Measurements from ENCODE around the gene NSMCE3. TPM values are rescaled to one million over a fixed set of nuclear protein-coding genes. Genes with fewer than 3 reads are reported as not detected.
"Not testable (repeated sequence)": the region's sequence is repeated elsewhere in the genome, so short reads cannot be mapped to it uniquely, and the experiment has no call there.

Gene NSMCE3
- polyA plus RNA-seq, 3 donors from 2014 or later = 22.3 to 32.3 (median 27.9) TPM

GRCh38 chr15:29260896-29261295 is 8.7 kb downstream of the NSMCE3 start:
- Mint-ChIP-seq H3K4me3 (no peak overlapping the region), H3K4me1 (peaks cover 3 to 4% of the 10 kb centered on the region in 2 donors), H3K36me3 (no peaks in the 10 kb centered on the region), H3K27me3 (ENCODE audit: low read depth in 3 of 3) (peaks cover 0 to 3% (median 0%) of the 10 kb centered on the region in 3 donors), H3K27ac (peak overlapping the region in 1 of 6 donors; percentile 21), H3K9me3 (no peaks in the 10 kb centered on the region)
- DNase-seq = no peak

DNA sequence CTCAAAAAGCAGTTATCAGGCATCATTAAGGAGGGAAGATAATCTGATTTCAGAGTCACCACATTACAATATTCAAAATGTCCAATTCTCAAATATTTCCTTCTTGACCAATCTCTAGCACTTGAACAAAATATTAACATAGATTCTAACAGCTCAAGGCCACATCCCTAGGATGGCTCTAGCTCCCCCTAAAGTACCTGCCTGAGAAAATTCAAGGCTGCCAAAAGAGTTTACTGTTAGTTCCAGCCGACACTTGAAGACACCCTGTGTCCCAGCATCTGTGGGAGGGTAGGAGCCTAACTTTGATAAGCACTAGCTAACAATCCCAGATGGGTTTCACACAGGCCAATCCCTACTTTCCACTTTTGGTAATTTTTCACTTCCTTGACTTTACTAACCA is 10.4 kb downstream of the NSMCE3 start:
- no peak overlapping the region for H3K27ac Mint-ChIP-seq
- H3K27me3 Mint-ChIP-seq (ENCODE audit: low read depth in 3 of 3) = peaks cover 0 to 3% (median 2%) of the 10 kb centered on the region in 3 donors
- H3K36me3 Mint-ChIP-seq = no peaks in the 10 kb centered on the region
- H3K4me1 Mint-ChIP-seq = no peaks in the 10 kb centered on the region
- H3K9me3 Mint-ChIP-seq = no peaks in the 10 kb centered on the region
- DNase-seq = no peak
- no peak overlapping the region for H3K4me3 Mint-ChIP-seq

DNA sequence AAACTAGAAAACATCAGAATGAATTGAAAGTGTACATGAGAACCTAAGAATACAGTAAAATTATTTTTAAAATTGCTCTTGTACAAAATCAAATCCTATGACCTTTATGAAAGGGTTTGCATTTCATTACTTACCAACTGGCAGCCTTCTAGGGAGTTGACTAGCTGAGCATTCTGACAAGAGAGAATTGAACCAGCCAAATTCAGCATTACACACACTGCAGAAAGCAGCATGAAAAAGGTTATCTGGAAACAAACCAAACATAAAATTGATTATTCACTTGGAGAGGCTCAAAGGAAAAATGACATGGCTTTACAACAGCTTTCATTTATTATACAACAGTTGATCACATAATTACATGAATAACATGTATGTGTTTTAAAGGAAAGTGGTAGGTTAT is 17.4 kb downstream of the NSMCE3 start:
- no peaks in the 10 kb centered on the region for H3K9me3 Mint-ChIP-seq
- no peaks in the 10 kb centered on the region for H3K36me3 Mint-ChIP-seq
- H3K27me3 Mint-ChIP-seq (ENCODE audit: low read depth in 3 of 3) = peaks cover 2 to 6% (median 5%) of the 10 kb centered on the region in 3 donors
- H3K4me3 Mint-ChIP-seq = no peak overlapping the region
- no peaks in the 10 kb centered on the region for H3K4me1 Mint-ChIP-seq
- H3K27ac Mint-ChIP-seq = no peak overlapping the region
- no peak for DNase-seq

GRCh38 chr15:29244544-29244943 is 25.1 kb downstream of the NSMCE3 start:
- Mint-ChIP-seq H3K4me1 (no peaks in the 10 kb centered on the region), H3K4me3 (no peak overlapping the region), H3K9me3 (no peaks in the 10 kb centered on the region), H3K36me3 (no peaks in the 10 kb centered on the region), H3K27me3 (ENCODE audit: low read depth in 3 of 3) (peaks cover 0 to 13% (median 5%) of the 10 kb centered on the region in 3 donors), H3K27ac (no peak overlapping the region)
- no peak for DNase-seq

- Mint-ChIP-seq H3K27ac (no peak overlapping the region), H3K4me3 (no peak overlapping the region), H3K9me3 (no peaks in the 10 kb centered on the region), H3K4me1 (no peaks in the 10 kb centered on the region), H3K27me3 (ENCODE audit: low read depth in 3 of 3) (peaks cover 0 to 13% (median 5%) of the 10 kb centered on the region in 3 donors), H3K36me3 (no peaks in the 10 kb centered on the region)
- no peak for DNase-seq
These were observed 25.5 kb downstream of the NSMCE3 start for GRCh38 chr15:29244123-29244522.

DNA sequence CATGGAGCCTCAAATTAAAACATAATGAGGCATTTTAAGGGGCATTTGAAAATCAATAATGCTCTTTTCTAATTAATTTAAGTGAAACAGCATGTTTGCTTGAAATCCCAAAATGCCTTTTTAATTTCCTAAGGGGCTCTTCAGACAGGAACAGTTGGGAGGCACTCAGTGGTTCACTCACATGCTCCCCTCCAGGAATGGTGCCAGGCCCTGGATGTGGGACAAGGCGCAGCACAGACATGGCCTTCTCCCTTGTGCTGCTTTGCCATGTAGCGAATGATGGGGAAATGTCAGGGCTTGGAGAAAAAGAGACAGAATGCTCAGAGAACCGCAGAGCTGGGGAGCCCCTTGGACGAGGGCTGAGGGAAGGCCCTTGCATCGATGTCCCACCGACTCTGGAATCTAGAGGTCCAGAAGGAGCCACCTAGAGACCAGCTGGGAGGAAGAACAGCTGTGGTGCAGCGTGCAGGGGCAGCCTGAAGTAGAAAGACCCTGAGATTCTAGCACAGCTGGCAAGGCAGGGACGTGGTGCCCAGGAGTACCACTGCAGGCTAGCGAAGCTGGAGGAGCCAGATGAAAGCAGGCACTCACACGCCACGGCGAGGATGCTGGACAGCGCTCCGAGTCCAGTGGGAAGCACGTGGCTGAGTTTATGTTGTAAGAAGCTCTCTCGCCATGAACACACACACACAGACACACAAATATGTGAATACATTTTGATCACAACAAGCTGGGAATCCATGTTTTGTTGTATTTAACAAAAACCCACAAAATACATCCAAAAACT is 27.0 kb downstream of the NSMCE3 start:
- Mint-ChIP-seq H3K27ac (no peak overlapping the region), H3K4me3 (no peak overlapping the region), H3K36me3 (no peaks in the 10 kb centered on the region), H3K4me1 (no peaks in the 10 kb centered on the region), H3K27me3 (ENCODE audit: low read depth in 3 of 3) (peaks cover 0 to 14% (median 5%) of the 10 kb centered on the region in 3 donors), H3K9me3 (no peaks in the 10 kb centered on the region)
- no peak for DNase-seq

DNA sequence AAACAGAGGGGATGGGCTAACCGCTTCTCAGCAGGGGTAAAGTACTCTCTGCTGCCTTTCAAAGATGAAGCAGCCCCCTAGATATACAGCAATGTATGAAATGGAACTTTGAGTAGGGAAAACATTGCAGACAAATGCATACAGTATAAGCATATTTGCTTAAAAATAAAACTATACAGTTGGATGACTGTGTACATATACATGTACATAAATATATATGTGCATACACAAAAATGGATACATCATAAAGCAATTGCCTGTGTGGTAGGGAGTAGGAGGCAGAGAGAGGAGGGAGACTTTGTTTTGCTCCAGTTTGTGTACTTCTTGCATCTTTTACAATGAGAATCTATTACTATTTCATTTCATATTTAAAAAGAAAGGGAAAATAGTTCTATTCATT is 28.4 kb downstream of the NSMCE3 start:
- Mint-ChIP-seq H3K9me3 (no peaks in the 10 kb centered on the region), H3K36me3 (no peaks in the 10 kb centered on the region), H3K27me3 (ENCODE audit: low read depth in 3 of 3) (peaks cover 0 to 14% (median 5%) of the 10 kb centered on the region in 3 donors), H3K27ac (no peak overlapping the region), H3K4me3 (no peak overlapping the region), H3K4me1 (no peaks in the 10 kb centered on the region)
- DNase-seq = no peak

GRCh38 chr15:29239395-29239794 is 30.2 kb downstream of the NSMCE3 start:
- H3K27ac Mint-ChIP-seq = no peak overlapping the region

DNA sequence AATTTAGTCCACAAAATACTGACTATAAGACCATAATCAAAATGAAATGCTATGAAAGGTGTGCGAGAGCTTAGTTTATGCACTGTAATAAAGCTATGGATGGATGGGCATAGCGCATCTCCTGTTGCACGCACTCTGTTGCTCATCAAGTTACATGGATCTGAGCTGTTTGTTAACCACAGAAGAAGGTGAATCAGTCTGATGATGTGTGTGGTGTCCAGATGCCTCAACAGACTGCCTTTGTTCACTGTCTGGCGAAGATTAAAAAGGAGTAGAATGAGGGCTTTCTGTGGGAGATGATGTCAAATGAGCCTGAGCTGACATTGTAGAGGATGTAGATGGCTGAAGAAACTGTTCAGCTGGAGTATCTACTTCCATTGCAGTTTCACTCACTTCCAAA is 36.1 kb downstream of the NSMCE3 start:
- Mint-ChIP-seq H3K27ac (no peak overlapping the region), H3K9me3 (peaks cover 3 to 7% (median 5%) of the 10 kb centered on the region in 6 donors), H3K4me3 (no peak overlapping the region), H3K36me3 (no peaks in the 10 kb centered on the region), H3K27me3 (ENCODE audit: low read depth in 3 of 3) (peaks cover 2 to 16% (median 2%) of the 10 kb centered on the region in 3 donors), H3K4me1 (no peaks in the 10 kb centered on the region)
- no peak for DNase-seq

More at GRCh38 chr15:29239395-29239794, 30.2 kb downstream of the NSMCE3 start:
- DNase-seq = no peak
- peaks cover 3 to 7% (median 5%) of the 10 kb centered on the region in 6 donors for H3K9me3 Mint-ChIP-seq
- H3K27me3 Mint-ChIP-seq (ENCODE audit: low read depth in 3 of 3) = peaks cover 0 to 17% (median 5%) of the 10 kb centered on the region in 3 donors
- H3K36me3 Mint-ChIP-seq = no peaks in the 10 kb centered on the region
- no peak overlapping the region for H3K4me3 Mint-ChIP-seq
- no peaks in the 10 kb centered on the region for H3K4me1 Mint-ChIP-seq

GRCh38 chr15:29226436-29227208 is 43.0 kb downstream of the NSMCE3 start:
- Mint-ChIP-seq H3K4me3 (no peak overlapping the region), H3K36me3 (no peaks in the 10 kb centered on the region), H3K4me1 (no peaks in the 10 kb centered on the region), H3K27me3 (ENCODE audit: low read depth in 3 of 3) (peaks cover 3 to 16% (median 4%) of the 10 kb centered on the region in 3 donors), H3K27ac (no peak overlapping the region), H3K9me3 (no peaks in the 10 kb centered on the region)
- no peak for DNase-seq

- no peak for DNase-seq
- H3K27me3 Mint-ChIP-seq (ENCODE audit: low read depth in 3 of 3) = peaks cover 2 to 18% (median 5%) of the 10 kb centered on the region in 3 donors
- no peaks in the 10 kb centered on the region for H3K4me1 Mint-ChIP-seq
- H3K9me3 Mint-ChIP-seq = no peaks in the 10 kb centered on the region
- no peak overlapping the region for H3K27ac Mint-ChIP-seq
- H3K36me3 Mint-ChIP-seq = no peaks in the 10 kb centered on the region
- H3K4me3 Mint-ChIP-seq = no peak overlapping the region
These were observed 43.9 kb downstream of the NSMCE3 start for GRCh38 chr15:29225534-29226234.

DNA sequence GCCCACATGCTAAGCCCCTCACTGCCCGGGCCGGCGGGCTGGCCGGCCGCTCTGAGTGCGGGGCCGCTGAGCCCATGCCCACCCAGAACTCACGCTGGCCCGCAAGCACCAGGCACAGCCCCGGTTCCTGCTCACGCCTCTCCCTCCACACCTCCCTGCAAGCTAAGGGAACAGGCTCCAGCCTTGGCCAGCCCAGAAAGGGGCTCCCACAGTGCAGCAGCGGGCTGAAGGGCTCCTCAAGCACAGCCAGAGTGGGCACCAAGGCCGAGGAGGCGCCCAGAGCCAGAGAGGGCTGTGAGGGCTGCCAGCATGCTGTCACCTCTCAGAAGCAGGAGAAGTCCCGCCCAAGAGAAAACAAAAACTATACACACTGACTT is 44.6 kb downstream of the NSMCE3 start:
- not testable (repeated sequence) for H3K27ac Mint-ChIP-seq, H3K9me3 Mint-ChIP-seq, DNase-seq, H3K4me1 Mint-ChIP-seq, H3K4me3 Mint-ChIP-seq, H3K36me3 Mint-ChIP-seq
- peaks cover 2 to 18% (median 5%) of the 10 kb centered on the region in 3 donors for H3K27me3 Mint-ChIP-seq (ENCODE audit: low read depth in 3 of 3)

DNA sequence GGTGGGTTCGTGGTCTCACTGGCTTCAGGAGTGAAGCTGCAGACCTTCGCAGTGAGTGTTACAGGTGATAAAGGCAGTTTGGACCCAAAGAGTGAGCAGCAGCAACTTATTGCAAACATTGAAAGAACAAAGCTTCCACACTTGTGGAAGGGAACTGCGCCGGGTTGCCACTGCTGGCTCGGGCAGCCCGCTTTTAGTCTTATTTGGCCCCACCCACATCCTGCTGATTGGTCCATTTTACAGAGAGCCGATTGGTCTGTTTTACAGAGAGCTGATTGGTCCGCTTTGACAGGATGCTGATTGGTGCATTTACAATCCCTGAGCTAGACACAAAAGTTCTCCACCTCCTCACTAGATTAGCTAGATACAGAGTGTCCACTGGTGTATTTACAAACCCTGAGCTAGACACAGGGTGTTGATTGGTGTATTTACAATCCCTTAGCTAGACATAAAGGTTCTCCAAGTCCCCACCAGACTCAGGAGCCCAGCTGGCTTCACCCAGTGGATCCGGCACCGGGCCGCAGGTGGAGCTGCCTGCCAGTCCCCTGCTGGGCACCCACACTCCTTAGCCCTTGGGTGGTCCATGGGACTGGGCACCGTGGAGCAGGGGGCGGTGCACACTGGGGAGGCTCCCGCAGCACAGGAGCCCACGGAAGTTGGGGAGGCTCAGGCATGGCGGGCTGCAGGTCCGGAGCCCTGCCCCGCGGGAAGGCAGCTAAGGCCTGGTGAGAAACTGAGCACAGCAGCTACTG is 45.2 kb downstream of the NSMCE3 start:
- not testable (repeated sequence) for H3K4me3 Mint-ChIP-seq, H3K27ac Mint-ChIP-seq, H3K9me3 Mint-ChIP-seq, H3K36me3 Mint-ChIP-seq, DNase-seq, H3K4me1 Mint-ChIP-seq
- peaks cover 2 to 14% (median 3%) of the 10 kb centered on the region in 3 donors for H3K27me3 Mint-ChIP-seq (ENCODE audit: low read depth in 3 of 3)

Measured in immature natural killer cell (primary cell).